K562 (cell line): ENCODE results near the gene KMT2D. TPM values are rescaled to one million over a fixed set of nuclear protein-coding genes. Genes with fewer than 3 reads are reported as not detected.

ENCODE experiments used
- EP400 ChIP-seq: fragments of 450-650 bp; IDR thresholded peaks from 2 replicates; pipeline ENCODE4 v1.6.1; 2017; ENCODE audit warnings: antibody characterized with exemption, mild to moderate bottlenecking, moderate library complexity
- ETV1 ChIP-seq: fragments of 450-650 bp; conservative IDR thresholded peaks from 2 replicates; pipeline ENCODE4 v1.6.1; 2016; ENCODE audit warnings: missing genetic modification characterization, control low read depth, low read depth, missing compliant biosample characterization
- ETV6 ChIP-seq, 3 experiments: fragments of 150-350 bp in 1 of 3; sonication (generic) in 1 of 3; formaldehyde crosslinking in 1 of 3; IDR thresholded peaks; 2 replicates each; pipeline versions ENCODE4 v1.6.1 to v1.8.0; 2014 to 2022; ENCODE audit warnings: borderline replicate concordance in 2 of 3, low read depth in 2 of 3, antibody characterized with exemption in 1 of 3, low read length in 1 of 3, mild to moderate bottlenecking in 1 of 3, missing genetic modification reagents in 1 of 3
- GTF2F1 ChIP-seq: IDR thresholded peaks from 2 replicates; pipeline ENCODE4 v1.6.1; 2011; ENCODE audit warnings: low read depth, low read length, improper control_type of control experiment
- HCFC1 ChIP-seq: IDR thresholded peaks from 2 replicates; pipeline ENCODE4 v1.6.1; 2012; ENCODE audit warnings: low read depth, low read length, improper control_type of control experiment
- HMG20A ChIP-seq: fragments of 450-650 bp; formaldehyde crosslinking; conservative IDR thresholded peaks from 2 replicates; pipeline ENCODE4 v1.4.0; 2020; ENCODE audit warnings: mild to moderate bottlenecking, mixed read lengths
- JUND ChIP-seq, 2 experiments: IDR thresholded peaks; 2 replicates in 1 of 2; 3 replicates in 1 of 2; pipeline ENCODE4 v1.6.1; 2011; ENCODE audit warnings: borderline replicate concordance in 2 of 2, low read depth in 2 of 2, low read length in 2 of 2, improper control_type of control experiment in 1 of 2, missing biosample characterization in 1 of 2, missing genetic modification characterization in 1 of 2, missing genetic modification reagents in 1 of 2
- MTF1 ChIP-seq: fragments of 250-450 bp; sonication (Bioruptor Pico); IDR thresholded peaks from 2 replicates; pipeline ENCODE4 v1.9.0; 2021; ENCODE audit warnings: moderate library complexity, mild to moderate bottlenecking, inconsistent platforms, borderline replicate concordance
- NBN ChIP-seq: fragments of 450-650 bp; IDR thresholded peaks from 2 replicates; pipeline ENCODE4 v1.6.1; 2016; ENCODE audit warnings: low read depth, mild to moderate bottlenecking
- PHTF2 ChIP-seq: fragments of 250-450 bp; sonication (Bioruptor Pico); IDR thresholded peaks from 2 replicates; pipeline ENCODE4 v1.5.0; 2021; ENCODE audit warnings: mild to moderate bottlenecking
- RB1 ChIP-seq: fragments of 450-650 bp; IDR thresholded peaks from 2 replicates; pipeline ENCODE4 v1.6.1; 2017; ENCODE audit warnings: low read depth, mild to moderate bottlenecking
- ZNF324 ChIP-seq: fragments of 250-450 bp; sonication (Bioruptor Pico); IDR thresholded peaks from 2 replicates; pipeline ENCODE4 v1.4.0; 2020; ENCODE audit warnings: mild to moderate bottlenecking
- ZNF644 ChIP-seq: fragments of 200-800 bp; sonication (Bioruptor generic); IDR thresholded peaks from 2 replicates; pipeline ENCODE4 v1.6.1; 2016; ENCODE audit warnings: low read depth, missing genetic modification characterization, missing compliant biosample characterization
- polyA plus RNA-seq, 8 experiments: library from polyadenylated mRNA; depleted of rRNA in 4 of 8; stranded (reverse) in 5 of 8; unstranded in 3 of 8; fragments of >200 nt; fragmentation: Nextera tagmentation in 2 of 8; fragmentation: Illumina TruSeq in 1 of 8; extraction: Ambion mirVana in 2 of 8; extraction: Trizol in 1 of 8; gene quantifications; 2 replicates each; pipeline versions ENCODE4 v1.2.1 to v1.2.3, GENCODE V29; 2011 to 2014; ENCODE audit warnings: inconsistent platforms in 1 of 8, missing spikeins in 1 of 8
- total RNA-seq, 7 experiments: library from RNA; depleted of rRNA in 6 of 7; stranded (reverse); fragments of >200 nt in 6 of 7; fragmentation: Illumina TruSeq in 2 of 7; extraction: Trizol in 2 of 7; gene quantifications; 2 replicates each; pipeline versions ENCODE4 v1.2.1 to v1.2.3, GENCODE V29; 2011 to 2021; ENCODE audit warnings: low replicate concordance in 1 of 7
- TF ChIP-seq, protein P1 (sequence below): sonication (generic); formaldehyde crosslinking; IDR thresholded peaks from 2 replicates; pipeline ENCODE4 v1.8.0; 2022; ENCODE audit warnings: missing genetic modification reagents, mild to moderate bottlenecking, moderate library complexity, borderline replicate concordance
- TF ChIP-seq, protein P2 (sequence below): fragments of 450-650 bp; IDR thresholded peaks from one replicate; pipeline ENCODE4 v1.6.1; 2018; ENCODE audit warnings: mild to moderate bottlenecking, moderate library complexity; ENCODE audit not compliant: partially characterized antibody
- TF ChIP-seq, protein P3 (sequence below): fragments of 450-650 bp; IDR thresholded peaks from 2 replicates; pipeline ENCODE4 v1.6.1; 2016
- TF ChIP-seq, protein P4 (sequence below): fragments of 450-650 bp; IDR thresholded peaks from 2 replicates; pipeline ENCODE4 v1.6.1; 2017; ENCODE audit warnings: antibody characterized with exemption, mild to moderate bottlenecking
- TF ChIP-seq, protein P5 (sequence below): sonication (generic); formaldehyde crosslinking; IDR thresholded peaks from 2 replicates; pipeline ENCODE4 v1.9.0; 2022; ENCODE audit warnings: mild to moderate bottlenecking, missing genetic modification reagents

The KMT2D gene
- total and polyA plus RNA-seq, 9 of the 15 experiments (the other 6 are each of a cell fraction or from before 2014, with no cell fraction given) = 0.22 to 93.7 (median 13.7) TPM

DNA sequence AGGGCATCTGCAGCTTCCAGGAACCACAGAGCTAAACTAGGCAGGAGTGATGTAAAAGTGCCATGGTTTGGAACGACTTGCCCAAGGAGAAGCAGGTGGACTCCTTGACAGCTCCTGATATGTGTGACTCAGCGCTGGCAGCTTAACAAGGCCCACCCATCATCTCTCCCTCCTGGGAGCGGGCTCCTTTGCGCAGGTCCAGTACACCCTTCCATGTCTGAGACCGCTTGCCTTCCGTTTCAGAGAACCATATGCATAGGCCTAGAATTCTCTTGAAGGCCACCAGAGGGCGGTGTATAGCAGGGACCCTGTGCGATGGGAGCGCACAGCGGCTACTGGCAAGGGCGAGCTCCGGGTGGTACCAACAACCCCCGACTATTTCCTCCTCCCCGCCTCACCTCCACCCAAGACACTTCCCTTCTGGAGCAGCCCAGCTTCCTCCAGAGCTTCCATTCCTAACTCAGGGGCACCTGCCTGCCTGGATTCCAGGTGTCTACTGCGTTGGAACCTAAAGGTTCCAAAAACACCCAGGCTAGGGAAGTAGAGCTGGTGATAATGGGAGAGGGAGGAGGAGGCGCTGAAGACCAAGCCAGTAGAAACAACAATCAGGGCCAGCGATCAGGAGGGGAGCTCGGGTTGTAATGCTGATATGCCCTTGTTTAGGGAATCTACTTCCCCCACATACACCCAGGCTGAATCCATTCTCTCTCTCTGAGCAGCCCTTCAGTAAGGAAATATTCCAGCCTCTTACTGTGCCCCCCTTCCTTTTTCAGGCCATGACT lies 27.7 kb upstream of the KMT2D start (continued):
- TF ChIP-seq, protein P1, sequence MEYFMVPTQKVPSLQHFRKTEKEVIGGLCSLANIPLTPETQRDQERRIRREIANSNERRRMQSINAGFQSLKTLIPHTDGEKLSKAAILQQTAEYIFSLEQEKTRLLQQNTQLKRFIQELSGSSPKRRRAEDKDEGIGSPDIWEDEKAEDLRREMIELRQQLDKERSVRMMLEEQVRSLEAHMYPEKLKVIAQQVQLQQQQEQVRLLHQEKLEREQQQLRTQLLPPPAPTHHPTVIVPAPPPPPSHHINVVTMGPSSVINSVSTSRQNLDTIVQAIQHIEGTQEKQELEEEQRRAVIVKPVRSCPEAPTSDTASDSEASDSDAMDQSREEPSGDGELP (CRISPR knock-in tag) = peak; percentile 79
- TF ChIP-seq ZNF644 (tag) = no peak
- TF ChIP-seq ETV6 (IDR thresholded peaks at IDR 0.05; ENCODE audit: borderline replicate concordance in 1 of 2, low read depth in 2 of 2, low read length in 1 of 2) = peak in 1 of 2 experiments; percentile 34; a peak in 1 of 4 replicates
- TF ChIP-seq ETV6 (CRISPR knock-in tag; IDR thresholded peaks at IDR 0.05; ENCODE audit: borderline replicate concordance) = no peak
- TF ChIP-seq HCFC1 = peak; percentile 34; the same call in 1 of the 2 replicates
- 0 out of 2 replicates have a peak, but pooled peaks have one; percentile 34 for TF ChIP-seq RB1
- TF ChIP-seq JUND (IDR thresholded peaks at IDR 0.05; ENCODE audit: borderline replicate concordance, low read depth, low read length) = peak; percentile 86
- peak; percentile 79; the same call in 2 of the 3 replicates for TF ChIP-seq JUND (tag; IDR thresholded peaks at IDR 0.05; ENCODE audit: borderline replicate concordance, low read depth, low read length)
- TF ChIP-seq, protein P2, sequence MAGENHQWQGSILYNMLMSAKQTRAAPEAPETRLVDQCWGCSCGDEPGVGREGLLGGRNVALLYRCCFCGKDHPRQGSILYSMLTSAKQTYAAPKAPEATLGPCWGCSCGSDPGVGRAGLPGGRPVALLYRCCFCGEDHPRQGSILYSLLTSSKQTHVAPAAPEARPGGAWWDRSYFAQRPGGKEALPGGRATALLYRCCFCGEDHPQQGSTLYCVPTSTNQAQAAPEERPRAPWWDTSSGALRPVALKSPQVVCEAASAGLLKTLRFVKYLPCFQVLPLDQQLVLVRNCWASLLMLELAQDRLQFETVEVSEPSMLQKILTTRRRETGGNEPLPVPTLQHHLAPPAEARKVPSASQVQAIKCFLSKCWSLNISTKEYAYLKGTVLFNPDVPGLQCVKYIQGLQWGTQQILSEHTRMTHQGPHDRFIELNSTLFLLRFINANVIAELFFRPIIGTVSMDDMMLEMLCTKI = no peak
- TF ChIP-seq, protein P3, sequence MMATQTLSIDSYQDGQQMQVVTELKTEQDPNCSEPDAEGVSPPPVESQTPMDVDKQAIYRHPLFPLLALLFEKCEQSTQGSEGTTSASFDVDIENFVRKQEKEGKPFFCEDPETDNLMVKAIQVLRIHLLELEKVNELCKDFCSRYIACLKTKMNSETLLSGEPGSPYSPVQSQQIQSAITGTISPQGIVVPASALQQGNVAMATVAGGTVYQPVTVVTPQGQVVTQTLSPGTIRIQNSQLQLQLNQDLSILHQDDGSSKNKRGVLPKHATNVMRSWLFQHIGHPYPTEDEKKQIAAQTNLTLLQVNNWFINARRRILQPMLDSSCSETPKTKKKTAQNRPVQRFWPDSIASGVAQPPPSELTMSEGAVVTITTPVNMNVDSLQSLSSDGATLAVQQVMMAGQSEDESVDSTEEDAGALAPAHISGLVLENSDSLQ = peak; percentile 82
- TF ChIP-seq, protein P4, sequence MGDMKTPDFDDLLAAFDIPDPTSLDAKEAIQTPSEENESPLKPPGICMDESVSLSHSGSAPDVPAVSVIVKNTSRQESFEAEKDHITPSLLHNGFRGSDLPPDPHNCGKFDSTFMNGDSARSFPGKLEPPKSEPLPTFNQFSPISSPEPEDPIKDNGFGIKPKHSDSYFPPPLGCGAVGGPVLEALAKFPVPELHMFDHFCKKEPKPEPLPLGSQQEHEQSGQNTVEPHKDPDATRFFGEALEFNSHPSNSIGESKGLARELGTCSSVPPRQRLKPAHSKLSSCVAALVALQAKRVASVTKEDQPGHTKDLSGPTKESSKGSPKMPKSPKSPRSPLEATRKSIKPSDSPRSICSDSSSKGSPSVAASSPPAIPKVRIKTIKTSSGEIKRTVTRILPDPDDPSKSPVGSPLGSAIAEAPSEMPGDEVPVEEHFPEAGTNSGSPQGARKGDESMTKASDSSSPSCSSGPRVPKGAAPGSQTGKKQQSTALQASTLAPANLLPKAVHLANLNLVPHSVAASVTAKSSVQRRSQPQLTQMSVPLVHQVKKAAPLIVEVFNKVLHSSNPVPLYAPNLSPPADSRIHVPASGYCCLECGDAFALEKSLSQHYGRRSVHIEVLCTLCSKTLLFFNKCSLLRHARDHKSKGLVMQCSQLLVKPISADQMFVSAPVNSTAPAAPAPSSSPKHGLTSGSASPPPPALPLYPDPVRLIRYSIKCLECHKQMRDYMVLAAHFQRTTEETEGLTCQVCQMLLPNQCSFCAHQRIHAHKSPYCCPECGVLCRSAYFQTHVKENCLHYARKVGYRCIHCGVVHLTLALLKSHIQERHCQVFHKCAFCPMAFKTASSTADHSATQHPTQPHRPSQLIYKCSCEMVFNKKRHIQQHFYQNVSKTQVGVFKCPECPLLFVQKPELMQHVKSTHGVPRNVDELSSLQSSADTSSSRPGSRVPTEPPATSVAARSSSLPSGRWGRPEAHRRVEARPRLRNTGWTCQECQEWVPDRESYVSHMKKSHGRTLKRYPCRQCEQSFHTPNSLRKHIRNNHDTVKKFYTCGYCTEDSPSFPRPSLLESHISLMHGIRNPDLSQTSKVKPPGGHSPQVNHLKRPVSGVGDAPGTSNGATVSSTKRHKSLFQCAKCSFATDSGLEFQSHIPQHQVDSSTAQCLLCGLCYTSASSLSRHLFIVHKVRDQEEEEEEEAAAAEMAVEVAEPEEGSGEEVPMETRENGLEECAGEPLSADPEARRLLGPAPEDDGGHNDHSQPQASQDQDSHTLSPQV = peak; percentile 62
- no peak for TF ChIP-seq MTF1 (CRISPR knock-in tag)
- 0 out of 2 replicates have a peak, but pooled peaks have one; percentile 54 for TF ChIP-seq GTF2F1
- TF ChIP-seq, protein P5, sequence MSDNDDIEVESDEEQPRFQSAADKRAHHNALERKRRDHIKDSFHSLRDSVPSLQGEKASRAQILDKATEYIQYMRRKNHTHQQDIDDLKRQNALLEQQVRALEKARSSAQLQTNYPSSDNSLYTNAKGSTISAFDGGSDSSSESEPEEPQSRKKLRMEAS = peak; percentile 65
- no peak; the same call in 1 of the 2 replicates for TF ChIP-seq ETV1
- TF ChIP-seq HMG20A = no peak
- no peak for TF ChIP-seq ZNF324 (CRISPR knock-in tag)
- TF ChIP-seq NBN = peak; percentile 67; the same call in 1 of the 2 replicates
- TF ChIP-seq PHTF2 (CRISPR knock-in tag) = no peak
- 0 out of 2 replicates have a peak, but pooled peaks have one; percentile 29 for TF ChIP-seq EP400
